Natural killer cell (primary cell): ENCODE measurements around the gene WNK2. TPM values are rescaled to one million over a fixed set of nuclear protein-coding genes. Genes with fewer than 3 reads are reported as not detected.
A peak's percentile ranks its signal among the peaks of the same experiment; 100 is the strongest.

ENCODE experiments used
- ATAC-seq, 3 donors: fragments of 150-1000 bp in 2 of 3; fragments of 200-7000 bp in 1 of 3; cut with Tn5 transposase; 1 replicate in 1 of 3; 2 replicates in 2 of 3; pipeline ENCODE4 v1.10.0; 2021; ENCODE audit warnings: mild to moderate bottlenecking in 2 of 3, moderate library complexity in 2 of 3
- DNase-seq, 2 donors: peaks; one replicate each; pipeline versions ENCODE4 v3.0.0 to v3.0.0-alpha.2; 2013 to 2021; ENCODE audit warnings: mixed read lengths in 1 of 2
- H3K27ac ChIP-seq: one replicate; pipeline ENCODE4 v1.5.1; 2013; ENCODE audit warnings: mild to moderate bottlenecking, low read length
- H3K27me3 ChIP-seq: one replicate; pipeline ENCODE4 v1.6.1; 2013; ENCODE audit warnings: low read length; ENCODE audit not compliant: control insufficient read depth, insufficient read depth
- H3K36me3 ChIP-seq: one replicate; pipeline ENCODE4 v1.6.1; 2013; ENCODE audit warnings: low read length; ENCODE audit not compliant: control insufficient read depth, insufficient read depth
- H3K4me1 ChIP-seq: one replicate; pipeline ENCODE4 v1.6.1; 2013; ENCODE audit warnings: low read length; ENCODE audit not compliant: control insufficient read depth, insufficient read depth
- H3K4me3 ChIP-seq: one replicate; pipeline ENCODE4 v1.5.1; 2013; ENCODE audit warnings: low read length
- H3K9me3 ChIP-seq: one replicate; pipeline ENCODE4 v1.6.1; 2013; ENCODE audit warnings: low read length; ENCODE audit not compliant: control insufficient read depth, insufficient read depth
- H3K27ac Mint-ChIP-seq, 2 donors: one replicate each; pipeline ENCODE4 v1.8.0; 2022; ENCODE audit warnings: mild to moderate bottlenecking in 2 of 2, mixed read lengths in 2 of 2, moderate library complexity in 1 of 2
- H3K27me3 Mint-ChIP-seq, 2 donors: one replicate each; pipeline ENCODE4 v1.8.0; 2022; ENCODE audit warnings: low read depth in 2 of 2, mixed read lengths in 2 of 2
- H3K36me3 Mint-ChIP-seq: one replicate; pipeline ENCODE4 v1.8.0; 2022; ENCODE audit warnings: mixed read lengths
- H3K4me1 Mint-ChIP-seq, 2 donors: one replicate each; pipeline ENCODE4 v1.8.0; 2022; ENCODE audit warnings: mixed read lengths in 2 of 2
- H3K4me3 Mint-ChIP-seq: one replicate; pipeline ENCODE4 v1.8.0; 2022; ENCODE audit warnings: mild to moderate bottlenecking, moderate library complexity, mixed read lengths
- H3K9me3 Mint-ChIP-seq, 2 donors: one replicate each; pipeline ENCODE4 v1.8.0; 2022; ENCODE audit warnings: mixed read lengths in 2 of 2
- WGBS: methylation state at CpG from one replicate; pipeline ENCODE4 v1.1.7; 2013; ENCODE audit warnings: missing lambda C conversion rate; ENCODE audit not compliant: insufficient coverage; 5-methylcytosine and 5-hydroxymethylcytosine counted together
- intact Hi-C: fragments of 100-400 bp; cut with micrococcal nuclease; formaldehyde crosslinking; loops from one replicate; pipeline ENCODE4 v1.14.2; 2022
- total RNA-seq, 4 donors: library from RNA; stranded (reverse); fragments of 120-200 nt in 1 of 4; gene quantifications; one replicate each; pipeline versions ENCODE4 v1.2.3 to v1.2.4, GENCODE V29; 2013 to 2022
- TF ChIP-seq, protein P1 (sequence below): fragments of 200-600 bp; IDR thresholded peaks from one replicate; pipeline ENCODE4 v1.8.0; 2022; ENCODE audit warnings: antibody characterized with exemption

The WNK2 gene
- total RNA-seq, 3 donors from 2014 or later (not counting 1 experiment from before 2014, with no cell fraction given): 0.25 TPM; not detected in 2

DNA sequence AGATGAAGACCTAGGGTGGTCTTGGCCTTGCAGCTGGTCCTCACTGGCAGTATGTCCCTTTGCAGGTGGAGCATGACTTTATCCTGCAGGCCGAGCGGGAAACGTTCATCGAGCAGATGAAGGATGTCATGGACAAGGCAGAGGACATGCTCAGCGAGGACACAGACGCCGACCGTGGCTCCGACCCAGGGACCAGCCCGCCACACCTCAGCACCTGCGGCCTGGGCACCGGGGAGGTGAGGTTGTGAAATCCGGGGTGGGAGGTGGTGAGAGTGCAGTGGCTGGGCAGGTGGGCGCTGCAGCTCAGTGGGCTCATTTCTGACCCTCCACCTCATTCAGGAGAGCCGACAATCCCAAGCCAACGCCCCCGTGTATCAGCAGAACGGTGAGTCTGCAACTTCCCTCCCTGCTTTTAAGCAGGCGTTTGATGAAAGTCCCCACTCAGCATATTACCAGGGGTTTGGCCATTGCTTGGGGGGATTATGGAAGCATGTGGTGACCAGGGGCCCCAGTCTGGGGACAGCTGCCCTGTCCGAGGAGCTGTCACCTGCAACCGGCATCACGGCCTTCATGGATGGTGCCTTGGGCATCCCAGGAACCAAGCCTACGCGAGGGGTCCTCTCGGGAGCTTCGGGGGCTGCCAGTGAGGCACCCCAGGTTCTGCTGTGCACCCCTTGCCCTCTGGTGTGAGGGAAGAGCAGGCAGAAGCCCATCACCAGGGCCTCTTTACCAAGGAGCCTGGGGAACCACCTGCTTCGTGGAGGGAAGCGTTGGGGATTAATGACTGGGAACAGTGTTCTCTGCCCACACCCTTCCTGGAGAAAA is 84.0 kb downstream of the WNK2 start:
- no peak for DNase-seq
- 91% methylated on average over 26 of the region's 28 CpGs for WGBS

DNA sequence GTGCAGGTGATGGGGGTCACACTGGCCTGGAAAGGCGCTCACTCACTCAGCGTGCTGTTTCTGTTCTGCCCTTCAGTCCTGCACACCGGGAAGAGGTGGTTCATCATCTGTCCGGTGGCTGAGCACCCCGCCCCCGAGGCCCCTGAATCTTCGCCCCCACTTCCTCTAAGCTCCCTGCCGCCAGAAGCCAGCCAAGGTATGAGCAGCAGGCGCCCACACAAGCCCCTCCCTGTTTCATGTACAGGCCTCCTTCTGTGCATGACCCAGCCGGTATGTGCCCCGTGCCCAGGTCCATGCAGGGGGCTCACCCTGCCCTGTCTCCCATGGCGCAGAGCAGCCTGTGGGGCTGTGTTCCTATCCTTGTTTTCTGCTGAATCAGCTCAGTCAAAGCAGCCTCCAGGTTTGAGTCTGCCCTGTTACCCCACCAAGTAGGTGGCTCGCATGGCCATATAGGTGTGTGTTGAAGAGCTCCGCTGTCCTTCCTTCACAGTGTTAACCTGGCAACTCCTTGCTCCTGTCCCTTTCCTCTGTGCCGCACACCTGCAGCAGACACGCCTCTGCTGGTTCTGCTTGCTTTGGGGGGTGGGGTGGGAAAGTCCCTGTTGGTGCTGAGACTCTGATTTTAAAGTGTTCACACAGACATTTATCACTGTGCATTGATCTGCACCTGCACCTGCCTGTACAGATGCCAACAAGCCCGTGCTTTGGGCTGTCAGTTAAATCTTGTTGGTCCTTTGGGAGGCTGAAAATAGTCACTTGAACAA is 84.8 kb downstream of the WNK2 start:
- DNase-seq (peak in 1 of 2 donors; percentile 71), ATAC-seq (no peak)
- Mint-ChIP-seq H3K36me3 (peaks cover 11% of the 10 kb centered on the region), H3K9me3 (peaks cover 0 to 2% of the 10 kb centered on the region in 2 donors), H3K27ac (no peak overlapping the region), H3K4me1 (no peaks in the 10 kb centered on the region), H3K4me3 (no peak overlapping the region), H3K27me3 (peaks cover 22 to 41% of the 10 kb centered on the region in 2 donors)
- 19% methylated on average over 15 of the region's 17 CpGs for WGBS
- Histone ChIP-seq H3K9me3 (no peaks in the 10 kb centered on the region), H3K36me3 (no peaks in the 10 kb centered on the region), H3K27me3 (peaks cover 14% of the 10 kb centered on the region), H3K27ac (no peak overlapping the region), H3K4me3 (no peak overlapping the region), H3K4me1 (peaks cover 10% of the 10 kb centered on the region)
- TF ChIP-seq, protein P1, sequence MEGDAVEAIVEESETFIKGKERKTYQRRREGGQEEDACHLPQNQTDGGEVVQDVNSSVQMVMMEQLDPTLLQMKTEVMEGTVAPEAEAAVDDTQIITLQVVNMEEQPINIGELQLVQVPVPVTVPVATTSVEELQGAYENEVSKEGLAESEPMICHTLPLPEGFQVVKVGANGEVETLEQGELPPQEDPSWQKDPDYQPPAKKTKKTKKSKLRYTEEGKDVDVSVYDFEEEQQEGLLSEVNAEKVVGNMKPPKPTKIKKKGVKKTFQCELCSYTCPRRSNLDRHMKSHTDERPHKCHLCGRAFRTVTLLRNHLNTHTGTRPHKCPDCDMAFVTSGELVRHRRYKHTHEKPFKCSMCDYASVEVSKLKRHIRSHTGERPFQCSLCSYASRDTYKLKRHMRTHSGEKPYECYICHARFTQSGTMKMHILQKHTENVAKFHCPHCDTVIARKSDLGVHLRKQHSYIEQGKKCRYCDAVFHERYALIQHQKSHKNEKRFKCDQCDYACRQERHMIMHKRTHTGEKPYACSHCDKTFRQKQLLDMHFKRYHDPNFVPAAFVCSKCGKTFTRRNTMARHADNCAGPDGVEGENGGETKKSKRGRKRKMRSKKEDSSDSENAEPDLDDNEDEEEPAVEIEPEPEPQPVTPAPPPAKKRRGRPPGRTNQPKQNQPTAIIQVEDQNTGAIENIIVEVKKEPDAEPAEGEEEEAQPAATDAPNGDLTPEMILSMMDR: no peak
- intact Hi-C loops: no loop called here

More for the DNA sequence above, 84.0 kb downstream of the WNK2 start:
- H3K27me3 ChIP-seq: peaks cover 14% of the 10 kb centered on the region
- no peak overlapping the region for H3K27ac ChIP-seq
- ATAC-seq: no peak
- Mint-ChIP-seq H3K27me3 (peaks cover 19 to 38% of the 10 kb centered on the region in 2 donors), H3K4me1 (no peaks in the 10 kb centered on the region), H3K4me3 (no peak overlapping the region), H3K27ac (no peak overlapping the region), H3K36me3 (peaks cover 11% of the 10 kb centered on the region), H3K9me3 (peaks cover 0 to 2% of the 10 kb centered on the region in 2 donors)
- H3K9me3 ChIP-seq: no peaks in the 10 kb centered on the region
- no peak overlapping the region for H3K4me3 ChIP-seq
- H3K4me1 ChIP-seq: peaks cover 10% of the 10 kb centered on the region
- intact Hi-C loops: no loop called here
- no peaks in the 10 kb centered on the region for H3K36me3 ChIP-seq
- TF ChIP-seq, protein P1: no peak

DNA sequence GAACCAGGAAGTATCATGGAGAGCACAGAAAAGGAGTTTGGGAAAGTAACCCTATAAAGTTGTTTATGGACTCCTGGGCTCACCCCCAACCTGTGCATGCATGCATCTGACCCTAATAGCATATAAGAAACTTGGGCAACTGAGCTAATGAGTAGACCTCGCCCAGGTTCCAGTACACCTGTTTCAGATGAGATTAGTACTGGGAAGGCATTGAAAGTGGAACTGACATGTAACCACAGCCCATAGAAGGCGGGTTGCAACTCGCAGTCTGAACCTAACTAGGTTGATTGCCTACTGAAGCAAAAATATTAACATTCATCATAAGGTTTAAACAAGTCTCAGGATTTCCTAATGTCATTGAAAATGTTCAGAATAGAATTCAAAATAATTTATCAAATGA is 87.0 kb downstream of the WNK2 start:
- Mint-ChIP-seq H3K36me3 (peaks cover 11% of the 10 kb centered on the region), H3K27me3 (peaks cover 32 to 61% of the 10 kb centered on the region in 2 donors), H3K27ac (no peak overlapping the region), H3K4me3 (no peak overlapping the region), H3K4me1 (no peaks in the 10 kb centered on the region), H3K9me3 (peaks cover 2% of the 10 kb centered on the region in 2 donors)
- H3K4me1 ChIP-seq: peaks cover 10% of the 10 kb centered on the region
- ATAC-seq: no peak
- WGBS: 69% methylated on average over 3 of the region's 3 CpGs
- H3K27me3 ChIP-seq: peaks cover 14% of the 10 kb centered on the region
- TF ChIP-seq, protein P1: no peak
- H3K4me3 ChIP-seq: no peak overlapping the region
- H3K9me3 ChIP-seq: no peaks in the 10 kb centered on the region
- H3K27ac ChIP-seq: no peak overlapping the region
- no peaks in the 10 kb centered on the region for H3K36me3 ChIP-seq
- intact Hi-C loops: no loop called here
- DNase-seq: no peak
